GM23248 (cell line): Measurements from ENCODE around the gene CDR2L.

Source experiments
- EZH2 ChIP-seq: fragments of 200-600 bp; sonication (generic); IDR thresholded peaks from 2 replicates; pipeline ENCODE4 v1.6.1; 2018; ENCODE audit warnings: antibody characterized with exemption, mild to moderate bottlenecking; ENCODE audit not compliant: insufficient read depth, poor library complexity, severe bottlenecking
- EZH2phosphoT487 ChIP-seq: fragments of 200-600 bp; sonication (generic); IDR thresholded peaks from 2 replicates; pipeline ENCODE4 v1.6.1; 2018; ENCODE audit warnings: antibody characterized with exemption, moderate library complexity, mild to moderate bottlenecking, low read depth; ENCODE audit not compliant: insufficient read depth

DNA sequence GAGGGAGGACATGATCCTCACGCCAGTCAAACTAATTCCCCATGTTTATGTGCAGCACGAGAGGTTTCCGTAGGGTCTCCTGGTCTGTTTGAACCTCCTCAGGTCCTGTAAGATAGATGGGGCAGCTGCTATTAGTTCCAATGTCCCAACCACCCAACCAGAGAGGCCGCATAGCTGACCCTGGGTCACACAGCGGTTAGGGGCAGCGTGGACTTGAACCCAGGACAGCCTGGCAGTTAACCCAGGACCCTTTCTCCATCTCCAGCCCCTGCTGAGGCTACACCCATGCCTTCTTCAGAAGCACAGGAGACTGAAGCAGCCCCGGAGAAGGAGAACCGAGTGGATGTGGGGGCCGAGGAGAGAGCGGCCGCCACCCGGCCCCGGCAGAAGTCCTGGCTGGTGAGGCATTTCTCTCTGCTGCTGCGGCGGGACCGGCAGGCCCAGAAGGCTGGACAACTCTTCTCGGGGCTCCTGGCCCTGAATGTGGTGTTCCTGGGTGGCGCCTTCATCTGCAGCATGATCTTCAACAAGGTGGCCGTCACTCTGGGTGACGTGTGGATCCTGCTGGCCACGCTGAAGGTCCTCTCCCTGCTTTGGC lies 46.2 kb upstream of the CDR2L start:
- TF ChIP-seq EZH2 (no peak), EZH2phosphoT487 (no peak)
